HCT116 (cell line): Measurements from ENCODE around the gene UTS2R. TPM values are rescaled to one million over a fixed set of nuclear protein-coding genes. Genes with fewer than 3 reads are reported as not detected.

Experiments used
- ATAC-seq: fragments of 200-7000 bp; cut with Tn5 transposase; 2 replicates; pipeline ENCODE4 v1.9.1; 2020; ENCODE audit warnings: mild to moderate bottlenecking, moderate library complexity
- BruUV-seq: library from RNA; stranded (reverse); fragments of 400-500 nt; replicated peaks from 2 replicates; lab custom pipeline; 2021; lab: Mats Ljungman, UMichigan
- CTCF ChIA-PET: fragments of 300-600 bp; sonication (Branson Sonifier 250); formaldehyde crosslinking; loops from one replicate; lab custom pipeline; 2021; ENCODE audit warnings: antibody characterized with exemption; lab: Charles Lee
- POLR2A ChIA-PET: fragments of 300-600, 350-600 bp; sonication (Branson Sonifier 250); formaldehyde crosslinking; loops from one replicate; lab custom pipeline; 2021; ENCODE audit warnings: antibody characterized with exemption; lab: Charles Lee
- RAD21 ChIA-PET, 2 experiments: fragments of 300-600 bp; sonication (Branson Sonifier 250); formaldehyde crosslinking; loops; one replicate each; lab custom pipeline; 2023; ENCODE audit warnings: low total read pairs in 2 of 2; ENCODE audit not compliant: uncharacterized antibody in 2 of 2, unreplicated experiment in 2 of 2, low non-redundant PET in 1 of 2; lab: Charles Lee
- DNase-seq: peaks from one replicate; pipeline ENCODE4 v3.0.0-alpha.2; 2010; ENCODE audit warnings: low read depth, low spot score
- H2AFZ ChIP-seq: fragments of 200-600 bp; shearing (Covaris generic), sonication (generic); 2 replicates; pipeline ENCODE4 v1.6.1; 2017; ENCODE audit warnings: low read depth, mixed run types, mixed read lengths, antibody characterized with exemption, low read length; ENCODE audit not compliant: poor library complexity, severe bottlenecking
- H3K27ac ChIP-seq: 2 replicates; pipeline ENCODE4 v1.5.1; 2012; ENCODE audit warnings: low read depth, low read length
- H3K27me3 ChIP-seq: fragments of 200-600 bp; sonication (generic); 2 replicates; pipeline ENCODE4 v1.6.1; 2016; ENCODE audit warnings: mixed run types, low read length, mixed read lengths; ENCODE audit not compliant: insufficient read depth
- H3K36me3 ChIP-seq, 2 experiments: fragments of 200-500 bp in 1 of 2; fragments of 200-600 bp in 1 of 2; sonication (Bioruptor generic) in 1 of 2; sonication (generic) in 1 of 2; 2 replicates each; pipeline versions ENCODE4 v1.5.1 to v1.6.1; 2014 to 2016; ENCODE audit warnings: low read length in 2 of 2, inconsistent platforms in 1 of 2, mixed read lengths in 1 of 2, mixed run types in 1 of 2; ENCODE audit not compliant: insufficient read depth in 2 of 2, control insufficient read depth in 1 of 2
- H3K4me1 ChIP-seq, 2 experiments: fragments of 200-600 bp in 1 of 2; sonication (generic) in 1 of 2; 2 replicates each; pipeline versions ENCODE4 v1.5.1 to v1.6.1; 2012 to 2017; ENCODE audit warnings: low read length in 2 of 2, inconsistent platforms in 1 of 2, mild to moderate bottlenecking in 1 of 2, mixed read lengths in 1 of 2, mixed run types in 1 of 2, moderate library complexity in 1 of 2; ENCODE audit not compliant: insufficient read depth in 2 of 2, control insufficient read depth in 1 of 2
- H3K4me2 ChIP-seq: fragments of 200-600 bp; sonication (generic); 2 replicates; pipeline ENCODE4 v1.6.1; 2017; ENCODE audit warnings: mixed run types, low read length, mixed read lengths
- H3K4me3 ChIP-seq, 2 experiments: fragments of 200-600 bp in 1 of 2; sonication (generic) in 1 of 2; replicated peaks in 1 of 2; 2 replicates each; pipeline ENCODE4 v1.5.1; 2011 to 2016; ENCODE audit warnings: low read length in 2 of 2, control low read depth in 1 of 2, low read depth in 1 of 2, mild to moderate bottlenecking in 1 of 2, mixed read lengths in 1 of 2, mixed run types in 1 of 2
- H3K79me2 ChIP-seq: fragments of 200-600 bp; sonication (generic); 2 replicates; pipeline ENCODE4 v1.6.1; 2017; ENCODE audit warnings: mild to moderate bottlenecking, mixed run types, low read length, moderate library complexity, mixed read lengths; ENCODE audit not compliant: insufficient read depth
- H3K9ac ChIP-seq: fragments of 200-600 bp; sonication (generic); 2 replicates; pipeline ENCODE4 v1.6.1; 2016; ENCODE audit warnings: low read length, mixed read lengths
- H3K9me2 ChIP-seq: fragments of 200-600 bp; sonication (generic), shearing (Covaris generic); 2 replicates; pipeline ENCODE4 v1.6.1; 2017; ENCODE audit warnings: mixed run types, mild to moderate bottlenecking, moderate library complexity; ENCODE audit not compliant: insufficient read depth
- H3K9me3 ChIP-seq, 2 experiments: fragments of 200-500 bp in 1 of 2; fragments of 200-600 bp in 1 of 2; sonication (Bioruptor generic) in 1 of 2; sonication (generic) in 1 of 2; 2 replicates each; pipeline ENCODE4 v1.6.1; 2014 to 2017; ENCODE audit warnings: low read length in 2 of 2, mixed read lengths in 2 of 2, inconsistent platforms in 1 of 2, low read depth in 1 of 2, mild to moderate bottlenecking in 1 of 2, mixed run types in 1 of 2, moderate library complexity in 1 of 2; ENCODE audit not compliant: control insufficient read depth in 1 of 2, insufficient read depth in 1 of 2
- H4K20me1 ChIP-seq: fragments of 200-600 bp; sonication (generic), shearing (Covaris generic); 2 replicates; pipeline ENCODE4 v1.6.1; 2017; ENCODE audit warnings: mixed run types, mild to moderate bottlenecking, moderate library complexity; ENCODE audit not compliant: insufficient read depth
- CEBPB ChIP-seq: IDR thresholded peaks from 2 replicates; pipeline ENCODE4 v1.6.1; 2012; ENCODE audit warnings: low read depth
- ELF1 ChIP-seq: IDR thresholded peaks from 2 replicates; pipeline ENCODE4 v1.6.1; 2012; ENCODE audit warnings: low read depth, borderline replicate concordance
- EZH2 ChIP-seq: fragments of 200-600 bp; sonication (generic); IDR thresholded peaks from 2 replicates; pipeline ENCODE4 v1.6.1; 2017; ENCODE audit warnings: antibody characterized with exemption, mixed run types
- POLR2A ChIP-seq: IDR thresholded peaks from 2 replicates; pipeline ENCODE4 v1.7.0; 2011; ENCODE audit warnings: borderline replicate concordance; ENCODE audit not compliant: insufficient read depth, insufficient read length; ENCODE audit errors: extremely low read depth
- SIN3A ChIP-seq: IDR thresholded peaks from 2 replicates; pipeline ENCODE4 v1.6.1; 2012; ENCODE audit warnings: low read depth
- intact Hi-C: fragments of 100-400 bp; cut with micrococcal nuclease; formaldehyde crosslinking; loops from 2 replicates; pipeline ENCODE4 v1.10.0; 2022
- total RNA-seq: library from RNA; stranded (reverse); gene quantifications from one replicate; pipeline ENCODE4 v1.2.1, GENCODE V29; 2021; ENCODE audit not compliant: unreplicated experiment
- TF ChIP-seq, protein P1 (sequence below): IDR thresholded peaks from 2 replicates; pipeline ENCODE4 v1.6.1; 2011; ENCODE audit warnings: mild to moderate bottlenecking, low read length, moderate library complexity; ENCODE audit not compliant: insufficient replicate concordance; ENCODE audit errors: extremely low read depth
- TF ChIP-seq, protein P2 (sequence below): IDR thresholded peaks from 2 replicates; pipeline ENCODE4 v1.6.1; 2012; ENCODE audit warnings: low read depth
- TF ChIP-seq, protein P3 (sequence below): IDR thresholded peaks from 2 replicates; pipeline ENCODE4 v1.6.1; 2012

Gene UTS2R
- total RNA-seq, 1 experiment from 2014 or later: not detected

DNA sequence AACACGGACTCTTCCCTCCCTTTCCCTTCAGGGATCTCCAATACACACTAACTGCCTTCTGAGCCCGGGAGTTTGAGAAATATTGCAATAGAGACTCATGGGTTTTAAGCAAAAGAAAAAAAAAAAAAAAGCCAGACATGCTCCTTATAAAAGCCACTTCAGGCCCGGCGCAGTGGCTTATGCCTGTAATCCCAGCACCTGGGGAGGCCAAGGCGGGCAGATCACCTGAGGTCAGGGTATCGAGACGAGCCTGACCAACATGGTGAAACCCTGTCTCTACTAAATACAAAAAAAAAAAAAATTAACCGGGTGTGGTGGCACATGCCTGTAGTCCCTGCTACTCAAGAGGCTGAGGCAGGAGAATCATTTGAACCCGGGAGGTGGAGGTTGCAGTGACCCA, 44.2 kb downstream of the UTS2R start:
- intact Hi-C loops: loop anchor here (2.0 to 10.0 kb wide), 3 partner anchors 115 to 381 kb away; partner anchors contain the start of genes DCXR and RAC3
- H3K9ac ChIP-seq: no peak overlapping the region
- H3K4me3 ChIP-seq: no peak overlapping the region
- ATAC-seq (no peak), DNase-seq (no peak)
- TF ChIP-seq ELF1: no peak
- TF ChIP-seq, protein P1, sequence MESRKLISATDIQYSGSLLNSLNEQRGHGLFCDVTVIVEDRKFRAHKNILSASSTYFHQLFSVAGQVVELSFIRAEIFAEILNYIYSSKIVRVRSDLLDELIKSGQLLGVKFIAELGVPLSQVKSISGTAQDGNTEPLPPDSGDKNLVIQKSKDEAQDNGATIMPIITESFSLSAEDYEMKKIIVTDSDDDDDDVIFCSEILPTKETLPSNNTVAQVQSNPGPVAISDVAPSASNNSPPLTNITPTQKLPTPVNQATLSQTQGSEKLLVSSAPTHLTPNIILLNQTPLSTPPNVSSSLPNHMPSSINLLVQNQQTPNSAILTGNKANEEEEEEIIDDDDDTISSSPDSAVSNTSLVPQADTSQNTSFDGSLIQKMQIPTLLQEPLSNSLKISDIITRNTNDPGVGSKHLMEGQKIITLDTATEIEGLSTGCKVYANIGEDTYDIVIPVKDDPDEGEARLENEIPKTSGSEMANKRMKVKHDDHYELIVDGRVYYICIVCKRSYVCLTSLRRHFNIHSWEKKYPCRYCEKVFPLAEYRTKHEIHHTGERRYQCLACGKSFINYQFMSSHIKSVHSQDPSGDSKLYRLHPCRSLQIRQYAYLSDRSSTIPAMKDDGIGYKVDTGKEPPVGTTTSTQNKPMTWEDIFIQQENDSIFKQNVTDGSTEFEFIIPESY: no peak
- BruUV-seq: no TSS peak
- peaks cover 0 to 3% of the 10 kb centered on the region in 2 experiments; a peak in 1 of 4 replicates for H3K36me3 ChIP-seq
- H3K27ac ChIP-seq: no peak overlapping the region
- POLR2A ChIA-PET: no interaction called here
- CTCF ChIA-PET: no interaction called here
- no peaks in the 10 kb centered on the region for H3K9me3 ChIP-seq
- peaks cover 6% of the 10 kb centered on the region; the same call in 1 of the 2 replicates for H4K20me1 ChIP-seq
- H2AFZ ChIP-seq: no peak overlapping the region
- H3K4me1 ChIP-seq: peaks cover 7 to 23% of the 10 kb centered on the region in 2 experiments
- no peaks in the 10 kb centered on the region; the same call in 1 of the 2 replicates for H3K79me2 ChIP-seq
- no peaks in the 10 kb centered on the region for H3K27me3 ChIP-seq
- no peaks in the 10 kb centered on the region for H3K9me2 ChIP-seq
- RAD21 ChIA-PET: no interaction called here
- H3K4me2 ChIP-seq: no peak overlapping the region

DNA sequence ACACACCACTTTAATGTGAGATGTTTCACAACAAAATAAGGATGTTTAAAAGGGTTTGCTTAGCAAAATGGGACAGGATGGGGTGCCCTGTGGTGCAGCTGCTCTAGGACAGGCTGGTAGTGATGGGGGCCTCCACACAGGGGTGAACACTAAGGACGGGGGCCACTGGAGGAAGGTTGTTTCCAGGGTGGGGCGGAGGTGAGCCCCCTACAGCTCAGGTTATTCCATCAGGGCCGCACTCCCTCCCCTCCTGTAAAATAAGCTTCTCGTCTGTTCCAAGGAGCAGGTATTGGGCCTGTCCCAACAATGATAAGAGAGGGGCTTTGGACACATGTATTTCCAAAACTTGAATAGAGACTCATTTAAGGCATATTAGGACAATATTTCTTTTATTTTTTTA, 44.7 kb downstream of the UTS2R start:
- Histone ChIP-seq H3K9me2 (no peaks in the 10 kb centered on the region), H3K4me2 (no peak overlapping the region), H3K27me3 (no peaks in the 10 kb centered on the region), H2AFZ (no peak overlapping the region), H3K9ac (no peak overlapping the region), H3K36me3 (peaks cover 0 to 3% of the 10 kb centered on the region in 2 experiments; a peak in 1 of 4 replicates), H3K79me2 (no peaks in the 10 kb centered on the region; the same call in 1 of the 2 replicates), H3K4me3 (no peak overlapping the region), H3K4me1 (peaks cover 7 to 23% of the 10 kb centered on the region in 2 experiments), H3K9me3 (no peaks in the 10 kb centered on the region), H4K20me1 (peaks cover 6% of the 10 kb centered on the region; the same call in 1 of the 2 replicates), H3K27ac (no peak overlapping the region)
- intact Hi-C loops: loop anchor here (10.0 kb wide), 2 partner anchors 139 to 381 kb away; partner anchors contain the start of genes DCXR and RAC3
- RAD21 ChIA-PET: interaction anchor here in 1 of 2 experiments (0.6 kb wide), 1 partner anchor 72 kb away, joined by 4 read pairs; no protein-coding TSS in a partner anchor
- DNase-seq: no peak
- POLR2A ChIA-PET: no interaction called here
- ATAC-seq: no peak
- BruUV-seq: no TSS peak
- CTCF ChIA-PET: no interaction called here
- TF ChIP-seq, protein P2, sequence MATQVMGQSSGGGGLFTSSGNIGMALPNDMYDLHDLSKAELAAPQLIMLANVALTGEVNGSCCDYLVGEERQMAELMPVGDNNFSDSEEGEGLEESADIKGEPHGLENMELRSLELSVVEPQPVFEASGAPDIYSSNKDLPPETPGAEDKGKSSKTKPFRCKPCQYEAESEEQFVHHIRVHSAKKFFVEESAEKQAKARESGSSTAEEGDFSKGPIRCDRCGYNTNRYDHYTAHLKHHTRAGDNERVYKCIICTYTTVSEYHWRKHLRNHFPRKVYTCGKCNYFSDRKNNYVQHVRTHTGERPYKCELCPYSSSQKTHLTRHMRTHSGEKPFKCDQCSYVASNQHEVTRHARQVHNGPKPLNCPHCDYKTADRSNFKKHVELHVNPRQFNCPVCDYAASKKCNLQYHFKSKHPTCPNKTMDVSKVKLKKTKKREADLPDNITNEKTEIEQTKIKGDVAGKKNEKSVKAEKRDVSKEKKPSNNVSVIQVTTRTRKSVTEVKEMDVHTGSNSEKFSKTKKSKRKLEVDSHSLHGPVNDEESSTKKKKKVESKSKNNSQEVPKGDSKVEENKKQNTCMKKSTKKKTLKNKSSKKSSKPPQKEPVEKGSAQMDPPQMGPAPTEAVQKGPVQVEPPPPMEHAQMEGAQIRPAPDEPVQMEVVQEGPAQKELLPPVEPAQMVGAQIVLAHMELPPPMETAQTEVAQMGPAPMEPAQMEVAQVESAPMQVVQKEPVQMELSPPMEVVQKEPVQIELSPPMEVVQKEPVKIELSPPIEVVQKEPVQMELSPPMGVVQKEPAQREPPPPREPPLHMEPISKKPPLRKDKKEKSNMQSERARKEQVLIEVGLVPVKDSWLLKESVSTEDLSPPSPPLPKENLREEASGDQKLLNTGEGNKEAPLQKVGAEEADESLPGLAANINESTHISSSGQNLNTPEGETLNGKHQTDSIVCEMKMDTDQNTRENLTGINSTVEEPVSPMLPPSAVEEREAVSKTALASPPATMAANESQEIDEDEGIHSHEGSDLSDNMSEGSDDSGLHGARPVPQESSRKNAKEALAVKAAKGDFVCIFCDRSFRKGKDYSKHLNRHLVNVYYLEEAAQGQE: no peak
- no peak for TF ChIP-seq POLR2A
- TF ChIP-seq, protein P3, sequence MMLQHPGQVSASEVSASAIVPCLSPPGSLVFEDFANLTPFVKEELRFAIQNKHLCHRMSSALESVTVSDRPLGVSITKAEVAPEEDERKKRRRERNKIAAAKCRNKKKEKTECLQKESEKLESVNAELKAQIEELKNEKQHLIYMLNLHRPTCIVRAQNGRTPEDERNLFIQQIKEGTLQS: no peak
- TF ChIP-seq, protein P1: no peak
- TF ChIP-seq EZH2: no peak
- no peak for TF ChIP-seq ELF1
- TF ChIP-seq SIN3A: no peak
- TF ChIP-seq CEBPB: no peak
